Mucosa of descending colon (tissue), 3 donors: Measurements from ENCODE around the gene FIZ1. TPM values are rescaled to one million over a fixed set of nuclear protein-coding genes. Genes with fewer than 3 reads are reported as not detected.

Experiments used
- ATAC-seq: fragments of 200-7000 bp; cut with Tn5 transposase; one replicate; pipeline ENCODE4 v1.9.1; 2020; ENCODE audit warnings: mild to moderate bottlenecking, moderate library complexity
- DNase-seq, 3 donors: peaks; one replicate each; pipeline ENCODE4 v3.0.0-alpha.2; 2020
- H3K36me3 ChIP-seq: fragments of 200-600 bp; one replicate; pipeline ENCODE4 v1.8.0; 2021; ENCODE audit warnings: low read depth, mild to moderate bottlenecking
- H3K4me1 ChIP-seq: fragments of 200-600 bp; one replicate; pipeline ENCODE4 v1.8.0; 2021; ENCODE audit warnings: low read depth, mild to moderate bottlenecking
- H3K4me3 ChIP-seq: fragments of 200-600 bp; one replicate; pipeline ENCODE4 v1.8.0; 2021; ENCODE audit warnings: mild to moderate bottlenecking
- H3K9me3 ChIP-seq: fragments of 200-600 bp; one replicate; pipeline ENCODE4 v1.8.0; 2021; ENCODE audit warnings: mild to moderate bottlenecking
- intact Hi-C, 2 donors: fragments of 100-400 bp; cut with DNase I in 1 of 2; cut with micrococcal nuclease in 1 of 2; formaldehyde crosslinking; loops; one replicate each; pipeline versions ENCODE4 v1.11.0 to v1.11.1; 2022; cut with DNase I, micrococcal nuclease
- total RNA-seq, 3 donors: library from RNA; stranded (reverse); fragmentation: NEBNext Ultra II Directional in 2 of 3; extraction: Animal tissue kit (Norgen Biotek cat#: 25700) in 2 of 3; gene quantifications; one replicate each; pipeline versions ENCODE4 v1.2.1 to v1.2.4, GENCODE V29; 2021 to 2023
- TF ChIP-seq, protein P1 (sequence below): fragments of 200-600 bp; IDR thresholded peaks from one replicate; pipeline ENCODE4 v1.8.0; 2022; ENCODE audit warnings: antibody characterized with exemption, mild to moderate bottlenecking
- donor health status: DM: no; HTN: no; CAD: no; lungs with moderate emphysema.
- donor health status: DM: no; HTN: no; CAD: no.
- donor health status: DM: no; HTN: yes; CAD: no.

The FIZ1 gene
- total RNA-seq, 3 donors from 2014 or later, result 15.7 to 20.3 (median 20.0) TPM

DNA sequence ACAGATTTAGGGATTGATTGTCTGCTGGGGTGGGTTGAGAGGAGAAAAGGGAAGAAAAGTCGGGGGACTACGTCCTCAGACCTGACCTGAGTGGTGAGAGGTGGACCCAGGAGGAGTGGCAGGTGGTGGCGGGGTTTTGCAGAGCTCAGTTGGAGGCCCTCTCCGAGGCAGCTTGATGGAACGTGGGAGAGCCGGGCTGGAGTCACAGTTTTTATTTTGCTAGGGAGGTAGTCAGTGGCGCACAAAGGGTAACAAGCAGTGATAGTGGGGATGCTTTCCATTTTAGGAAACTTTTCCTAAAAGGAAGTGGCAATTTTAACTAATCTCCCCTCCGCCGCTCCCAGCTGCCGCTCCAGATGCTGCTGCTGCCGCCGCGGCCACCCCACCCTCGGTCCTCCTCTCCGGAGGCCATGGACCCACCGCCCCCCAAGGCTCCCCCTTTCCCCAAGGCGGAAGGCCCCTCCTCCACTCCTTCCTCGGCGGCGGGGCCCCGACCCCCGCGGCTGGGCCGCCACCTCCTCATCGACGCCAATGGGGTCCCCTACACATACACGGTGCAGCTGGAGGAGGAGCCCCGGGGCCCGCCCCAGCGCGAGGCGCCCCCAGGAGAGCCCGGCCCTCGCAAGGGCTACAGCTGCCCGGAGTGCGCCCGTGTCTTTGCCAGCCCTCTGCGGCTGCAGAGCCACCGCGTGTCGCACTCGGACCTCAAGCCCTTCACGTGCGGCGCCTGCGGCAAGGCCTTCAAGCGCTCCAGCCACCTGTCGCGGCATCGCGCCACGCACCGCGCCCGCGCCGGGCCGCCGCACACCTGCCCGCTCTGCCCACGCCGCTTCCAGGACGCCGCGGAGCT lies 43.1 kb upstream of the FIZ1 start:
- H3K4me3 ChIP-seq, result no peak overlapping the region
- H3K36me3 ChIP-seq, result no peaks in the 10 kb centered on the region
- TF ChIP-seq, protein P1, sequence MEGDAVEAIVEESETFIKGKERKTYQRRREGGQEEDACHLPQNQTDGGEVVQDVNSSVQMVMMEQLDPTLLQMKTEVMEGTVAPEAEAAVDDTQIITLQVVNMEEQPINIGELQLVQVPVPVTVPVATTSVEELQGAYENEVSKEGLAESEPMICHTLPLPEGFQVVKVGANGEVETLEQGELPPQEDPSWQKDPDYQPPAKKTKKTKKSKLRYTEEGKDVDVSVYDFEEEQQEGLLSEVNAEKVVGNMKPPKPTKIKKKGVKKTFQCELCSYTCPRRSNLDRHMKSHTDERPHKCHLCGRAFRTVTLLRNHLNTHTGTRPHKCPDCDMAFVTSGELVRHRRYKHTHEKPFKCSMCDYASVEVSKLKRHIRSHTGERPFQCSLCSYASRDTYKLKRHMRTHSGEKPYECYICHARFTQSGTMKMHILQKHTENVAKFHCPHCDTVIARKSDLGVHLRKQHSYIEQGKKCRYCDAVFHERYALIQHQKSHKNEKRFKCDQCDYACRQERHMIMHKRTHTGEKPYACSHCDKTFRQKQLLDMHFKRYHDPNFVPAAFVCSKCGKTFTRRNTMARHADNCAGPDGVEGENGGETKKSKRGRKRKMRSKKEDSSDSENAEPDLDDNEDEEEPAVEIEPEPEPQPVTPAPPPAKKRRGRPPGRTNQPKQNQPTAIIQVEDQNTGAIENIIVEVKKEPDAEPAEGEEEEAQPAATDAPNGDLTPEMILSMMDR, result no peak
- intact Hi-C loops, result no loop called here
- peak; percentile 19 for ATAC-seq
- peak; percentile 37 to 73 (median 64) for DNase-seq
- H3K4me1 ChIP-seq, result peaks cover 29% of the 10 kb centered on the region
- no peaks in the 10 kb centered on the region for H3K9me3 ChIP-seq

DNA sequence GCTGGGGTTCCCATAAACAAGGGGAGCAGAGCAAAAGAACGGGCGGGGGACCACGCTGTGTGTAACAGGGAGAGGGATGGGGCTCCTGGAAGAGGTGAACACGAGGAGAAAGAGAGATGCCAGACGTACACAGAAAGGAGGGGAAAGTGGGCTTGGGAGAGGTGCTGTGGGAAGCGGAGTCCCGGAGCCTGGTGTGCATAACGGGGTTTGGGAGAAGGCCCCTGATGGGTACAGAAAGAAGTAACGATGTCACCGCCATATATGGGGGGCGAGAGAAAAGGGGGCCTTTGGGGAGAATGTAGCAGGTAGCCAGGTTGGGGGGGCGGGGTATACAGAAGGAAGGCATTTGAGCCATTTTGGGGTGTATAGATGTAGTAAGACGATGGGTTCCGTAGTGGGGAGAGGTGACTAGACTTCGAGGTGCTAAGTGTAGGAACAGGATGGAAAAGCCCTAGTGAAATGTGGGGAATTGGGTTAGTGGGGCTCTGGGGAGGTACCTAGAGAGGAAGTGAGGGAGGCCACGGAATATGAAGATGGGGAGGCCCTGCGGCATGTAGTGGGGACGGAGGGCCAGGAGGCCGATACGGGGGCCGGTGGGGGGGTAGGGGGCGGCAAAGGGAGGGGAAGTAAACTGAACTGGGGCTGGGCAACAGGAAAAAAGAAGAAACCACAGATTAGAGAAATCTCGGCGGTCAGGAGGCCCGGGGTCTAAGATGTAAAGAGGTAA lies 42.3 kb upstream of the FIZ1 start:
- peak; percentile 0 for ATAC-seq
- intact Hi-C loops, result no loop called here

DNA sequence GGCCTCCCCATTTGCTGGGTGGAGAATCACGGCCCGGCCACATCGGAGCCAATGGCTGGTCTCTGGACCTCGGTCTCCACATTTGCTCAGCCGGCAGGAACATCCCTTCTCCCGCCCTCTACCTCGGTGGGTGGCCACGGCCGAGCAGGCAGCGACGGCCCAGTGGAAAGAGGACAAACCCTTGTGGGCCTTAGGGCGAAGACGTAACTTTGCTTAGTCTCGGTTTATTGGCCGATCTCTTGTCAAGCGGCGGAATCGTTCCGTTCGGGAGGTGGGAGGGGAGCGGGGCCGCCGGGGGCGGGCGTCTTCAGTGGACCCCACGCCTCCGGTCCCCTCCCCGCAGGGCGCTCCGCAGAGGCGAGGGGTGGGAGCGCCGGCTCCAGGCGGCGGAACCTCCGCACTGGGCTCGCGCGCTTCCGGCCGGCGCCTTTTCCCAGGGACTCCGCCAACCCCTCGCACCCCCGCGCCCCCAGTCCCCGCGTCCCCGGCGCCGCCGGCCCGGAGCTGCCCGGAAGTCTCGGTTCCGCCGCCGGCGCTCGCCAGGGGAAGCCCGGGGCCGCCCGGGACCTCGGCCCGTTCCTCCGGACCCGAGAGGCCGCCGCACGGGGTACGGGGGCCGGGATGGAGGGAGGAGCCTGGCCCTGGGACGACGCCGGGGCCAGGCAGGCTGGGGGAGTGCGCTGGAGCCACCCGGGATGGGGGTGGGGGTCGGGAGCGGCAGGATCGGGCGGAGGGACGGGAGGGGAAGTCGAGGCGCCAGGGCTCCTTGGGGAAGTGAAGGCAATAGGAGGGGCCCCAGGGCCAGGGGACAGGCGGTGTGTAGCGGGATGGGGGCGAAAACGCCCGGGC lies 41.5 kb upstream of the FIZ1 start, which contains the start of gene ZNF580:
ZNF580 (plus strand) TSS at position 426 of the 849 bp plus-strand sequence. CDS start 1,507 bp downstream, outside the sequence.
- H3K36me3 ChIP-seq, result no peaks in the 10 kb centered on the region
- ATAC-seq, result peak; percentile 67
- DNase-seq, result peak; percentile 59 to 82 (median 79)
- H3K4me3 ChIP-seq, result peak within 1 kb of the TSS; percentile 46
- intact Hi-C loops, result no loop called here
- H3K9me3 ChIP-seq, result no peaks in the 10 kb centered on the region
- TF ChIP-seq, protein P1, result no peak
- H3K4me1 ChIP-seq, result peaks cover 38% of the 10 kb centered on the region

More for the DNA sequence above, 42.3 kb upstream of the FIZ1 start:
- no peaks in the 10 kb centered on the region for H3K9me3 ChIP-seq
- H3K4me1 ChIP-seq, result peaks cover 30% of the 10 kb centered on the region
- no peaks in the 10 kb centered on the region for H3K36me3 ChIP-seq
- peak in 1 of 3 donors; percentile 41 for DNase-seq
- TF ChIP-seq, protein P1, result no peak
- H3K4me3 ChIP-seq, result peak overlapping the region; percentile 46

DNA sequence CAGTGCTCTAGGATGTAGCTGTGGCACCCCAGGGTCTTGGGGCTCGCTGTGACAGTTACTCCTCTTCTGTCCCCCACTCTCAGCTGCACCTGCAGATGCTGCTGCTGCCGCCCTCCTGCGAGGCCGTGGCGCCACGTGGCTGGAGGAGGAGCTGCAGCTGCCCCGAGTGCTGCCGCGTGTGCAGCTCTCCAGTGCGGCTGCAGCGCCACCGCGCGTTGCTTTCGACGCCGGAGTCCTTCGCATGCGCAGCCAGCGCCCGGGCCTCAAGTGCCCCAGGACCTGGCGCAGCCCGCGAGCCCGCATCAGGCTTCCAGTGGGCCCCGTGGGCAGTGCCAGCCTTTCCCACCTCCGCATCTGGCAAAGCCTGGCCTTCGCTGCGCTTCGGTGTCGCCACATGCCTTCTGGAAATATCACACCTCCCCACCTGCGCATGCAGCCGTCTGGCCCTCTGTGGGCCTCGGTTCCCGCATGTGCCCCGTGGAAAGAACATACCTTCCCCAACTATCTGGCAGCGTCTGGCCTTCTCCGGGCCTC lies 40.8 kb upstream of the FIZ1 start:
- Histone ChIP-seq H3K9me3 (no peaks in the 10 kb centered on the region), H3K4me3 (no peak overlapping the region), H3K36me3 (no peaks in the 10 kb centered on the region), H3K4me1 (peaks cover 43% of the 10 kb centered on the region)
- DNase-seq, result peak; percentile 65 to 86 (median 73)
- TF ChIP-seq, protein P1, result no peak
- intact Hi-C loops, result no loop called here
- peak; percentile 6 for ATAC-seq

DNA sequence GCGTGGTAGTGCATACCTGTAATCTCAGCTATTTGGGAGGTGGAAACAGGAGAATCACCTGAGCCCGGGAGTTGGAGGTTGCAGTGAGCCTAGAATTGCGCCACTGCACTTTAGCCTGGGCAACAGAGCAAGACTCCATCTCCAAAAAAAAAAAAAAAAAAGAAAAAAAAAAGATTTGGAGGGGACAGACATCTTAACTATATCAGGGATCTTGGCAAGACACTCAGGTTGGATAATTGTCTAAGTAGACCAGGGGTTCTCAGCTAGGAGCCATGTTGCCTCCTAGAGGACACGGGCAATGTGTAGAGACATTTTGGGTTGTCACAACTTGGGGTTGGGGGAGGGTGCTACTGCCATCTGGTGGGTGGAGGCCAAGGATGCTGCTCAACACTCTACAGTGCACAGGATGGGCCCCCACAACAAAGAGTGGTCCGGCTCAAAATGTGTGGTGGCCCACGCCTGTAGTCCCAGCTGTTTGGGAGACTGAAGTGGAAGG lies 39.6 kb upstream of the FIZ1 start:
- H3K9me3 ChIP-seq, result no peaks in the 10 kb centered on the region
- TF ChIP-seq, protein P1, result no peak
- intact Hi-C loops, result no loop called here
- H3K36me3 ChIP-seq, result no peaks in the 10 kb centered on the region
- no peak for ATAC-seq
- peaks cover 34% of the 10 kb centered on the region for H3K4me1 ChIP-seq
- DNase-seq, result peak in 2 of 3 donors; percentile 32 to 49
- no peak overlapping the region for H3K4me3 ChIP-seq
